ENCODE results near the gene CDC14A. TPM values are rescaled to one million over a fixed set of nuclear protein-coding genes. Genes with fewer than 3 reads are reported as not detected.
"Not testable (repeated sequence)": the region's sequence is repeated elsewhere in the genome, so short reads cannot be mapped to it uniquely, and the experiment has no call there.

The CDC14A gene
- total and polyA plus RNA-seq, 12 donors: 0.85 to 19.2 (median 4.1) TPM

DNA sequence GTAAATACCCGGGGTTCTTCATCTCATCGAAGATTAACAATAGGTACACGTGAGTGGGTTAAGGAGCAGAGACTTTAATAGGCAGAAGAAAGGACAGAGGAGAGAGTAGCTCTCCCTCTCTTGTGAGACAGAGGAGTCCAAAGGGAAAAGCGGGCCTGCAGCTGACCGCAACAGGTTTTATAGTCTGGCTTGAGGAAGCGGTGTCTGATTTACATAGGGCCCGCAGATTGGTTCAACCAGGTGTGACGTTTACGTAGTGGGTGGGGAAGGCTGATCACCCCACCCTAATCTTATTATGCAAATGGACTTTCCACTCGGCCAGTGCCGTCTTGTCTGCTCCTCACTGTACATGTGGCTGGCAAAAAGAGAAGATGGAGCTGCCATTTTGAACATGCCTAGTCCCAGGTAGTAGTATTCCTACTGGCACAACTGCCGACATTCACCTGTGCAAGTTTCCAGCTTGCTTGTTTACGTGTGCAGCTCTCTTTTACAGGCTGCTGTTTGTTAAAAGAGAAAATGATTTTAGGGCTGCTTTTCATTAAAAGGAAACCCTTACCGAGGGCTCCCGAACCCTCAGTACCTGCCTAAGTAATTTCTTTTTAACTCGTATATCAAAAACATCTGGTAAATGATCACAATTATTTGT is 10.6 kb downstream of the CDC14A start:
- Histone ChIP-seq H3K4me1 (replicated peaks in 1 of 2) (peaks cover 0 to 14% of the 10 kb centered on the region in 2 donors), H3K27me3 (no peaks in the 10 kb centered on the region), H3K4me3 (no peak overlapping the region), H3K36me3 (replicated peaks in 1 of 2) (no peaks in the 10 kb centered on the region), H3K9me3 (replicated peaks in 1 of 3) (no peaks in the 10 kb centered on the region), H3K27ac (no peak overlapping the region)
- WGBS, 4 donors: 93 to 96% (median 95%) methylated on average over 16 of the region's 16 CpGs
- no peak for DNase-seq
- intact Hi-C loops (cut with DNase I): no loop called here
- no peak for TF ChIP-seq POLR2A (IDR thresholded peaks at IDR 0.05)
- TF ChIP-seq, protein P1, sequence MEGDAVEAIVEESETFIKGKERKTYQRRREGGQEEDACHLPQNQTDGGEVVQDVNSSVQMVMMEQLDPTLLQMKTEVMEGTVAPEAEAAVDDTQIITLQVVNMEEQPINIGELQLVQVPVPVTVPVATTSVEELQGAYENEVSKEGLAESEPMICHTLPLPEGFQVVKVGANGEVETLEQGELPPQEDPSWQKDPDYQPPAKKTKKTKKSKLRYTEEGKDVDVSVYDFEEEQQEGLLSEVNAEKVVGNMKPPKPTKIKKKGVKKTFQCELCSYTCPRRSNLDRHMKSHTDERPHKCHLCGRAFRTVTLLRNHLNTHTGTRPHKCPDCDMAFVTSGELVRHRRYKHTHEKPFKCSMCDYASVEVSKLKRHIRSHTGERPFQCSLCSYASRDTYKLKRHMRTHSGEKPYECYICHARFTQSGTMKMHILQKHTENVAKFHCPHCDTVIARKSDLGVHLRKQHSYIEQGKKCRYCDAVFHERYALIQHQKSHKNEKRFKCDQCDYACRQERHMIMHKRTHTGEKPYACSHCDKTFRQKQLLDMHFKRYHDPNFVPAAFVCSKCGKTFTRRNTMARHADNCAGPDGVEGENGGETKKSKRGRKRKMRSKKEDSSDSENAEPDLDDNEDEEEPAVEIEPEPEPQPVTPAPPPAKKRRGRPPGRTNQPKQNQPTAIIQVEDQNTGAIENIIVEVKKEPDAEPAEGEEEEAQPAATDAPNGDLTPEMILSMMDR (IDR thresholded peaks at IDR 0.05): no peak

DNA sequence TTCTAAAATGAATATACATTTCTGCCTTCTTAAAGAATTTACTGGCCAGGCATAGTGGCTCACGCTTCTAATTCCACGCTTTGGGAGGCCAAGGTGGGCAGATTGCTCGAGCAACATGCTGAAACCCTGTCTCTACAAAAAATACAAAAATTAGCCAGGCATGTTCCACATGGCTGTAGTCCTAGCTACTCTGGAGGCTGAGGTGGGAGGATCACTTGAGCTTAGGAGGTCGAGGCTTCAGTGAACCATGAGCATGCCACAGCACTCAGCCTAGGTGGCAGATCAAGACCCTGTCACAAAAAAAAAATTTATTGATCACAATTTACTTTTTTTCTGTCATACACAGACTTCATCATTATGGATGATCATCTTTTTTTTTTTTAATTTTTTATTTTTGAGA is 11.5 kb downstream of the CDC14A start:
- no peak for DNase-seq
- intact Hi-C loops (cut with DNase I): no loop called here
- Histone ChIP-seq H3K27me3 (no peaks in the 10 kb centered on the region), H3K9me3 (replicated peaks in 1 of 3) (no peaks in the 10 kb centered on the region), H3K27ac (no peak overlapping the region), H3K4me3 (no peak overlapping the region), H3K4me1 (replicated peaks in 1 of 2) (peaks cover 0 to 11% of the 10 kb centered on the region in 2 donors), H3K36me3 (replicated peaks in 1 of 2) (no peaks in the 10 kb centered on the region)
- no peak for TF ChIP-seq POLR2A (IDR thresholded peaks at IDR 0.05)
- TF ChIP-seq, protein P1 (IDR thresholded peaks at IDR 0.05): no peak
- WGBS, 4 donors: 82 to 97% (median 90%) methylated on average over 4 of the region's 4 CpGs

DNA sequence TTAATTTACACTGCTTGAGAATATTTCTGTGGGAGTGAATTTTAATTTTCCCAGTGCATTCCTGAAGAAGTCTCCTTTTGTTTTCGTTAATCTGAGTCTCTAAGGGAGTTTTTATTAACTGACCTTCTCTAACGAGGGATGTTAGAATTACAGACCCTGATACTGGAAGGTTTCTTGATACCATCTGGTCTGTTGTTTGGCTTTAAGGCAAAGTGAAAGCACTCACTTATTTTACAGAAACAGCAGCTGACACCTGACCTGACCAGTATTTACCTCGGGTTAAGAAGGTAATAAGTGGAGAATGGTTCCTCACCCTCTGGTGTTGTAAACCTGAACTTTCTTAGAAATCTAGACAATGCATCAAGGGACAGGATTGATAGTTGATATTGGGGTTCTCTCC is 12.4 kb downstream of the CDC14A start:
- no peak overlapping the region for H3K4me3 ChIP-seq
- peaks cover 0 to 11% of the 10 kb centered on the region in 2 donors for H3K4me1 ChIP-seq (replicated peaks in 1 of 2)
- DNase-seq: no peak
- no peak overlapping the region for H3K27ac ChIP-seq
- intact Hi-C loops (cut with DNase I): no loop called here
- H3K36me3 ChIP-seq (replicated peaks in 1 of 2): no peaks in the 10 kb centered on the region
- no peaks in the 10 kb centered on the region for H3K9me3 ChIP-seq (replicated peaks in 1 of 3)
- WGBS, 4 donors: 53 to 70% (median 62%) methylated on average over 3 of the region's 3 CpGs
- no peaks in the 10 kb centered on the region for H3K27me3 ChIP-seq
- TF ChIP-seq, protein P1 (IDR thresholded peaks at IDR 0.05): no peak
- no peak for TF ChIP-seq POLR2A (IDR thresholded peaks at IDR 0.05)

DNA sequence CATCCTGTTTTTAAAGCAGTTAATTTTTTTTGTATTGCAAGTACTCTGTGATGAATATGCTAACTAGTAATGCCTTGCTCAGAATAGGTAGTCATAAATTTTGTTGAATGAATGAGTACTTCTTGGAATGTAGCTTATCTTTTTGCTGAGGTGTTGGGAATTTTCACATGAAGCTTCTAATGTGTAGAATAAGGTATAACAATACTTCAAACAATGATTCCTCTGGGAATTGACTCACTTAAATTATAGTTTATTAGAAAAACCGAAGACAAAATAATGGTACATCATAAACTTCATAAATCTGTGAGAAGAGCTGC is 13.9 kb downstream of the CDC14A start:
- Histone ChIP-seq H3K27me3 (no peaks in the 10 kb centered on the region), H3K36me3 (replicated peaks in 1 of 2) (no peaks in the 10 kb centered on the region), H3K27ac (no peak overlapping the region), H3K4me1 (replicated peaks in 1 of 2) (peaks cover 0 to 1% of the 10 kb centered on the region in 2 donors), H3K9me3 (replicated peaks in 1 of 3) (no peaks in the 10 kb centered on the region), H3K4me3 (no peak overlapping the region)
- TF ChIP-seq, protein P1 (IDR thresholded peaks at IDR 0.05): no peak
- TF ChIP-seq POLR2A (IDR thresholded peaks at IDR 0.05): no peak
- DNase-seq: no peak
- WGBS, 4 donors: 89 to 95% (median 92%) methylated on average over 1 of the region's 1 CpG
- intact Hi-C loops (cut with DNase I): no loop called here

DNA sequence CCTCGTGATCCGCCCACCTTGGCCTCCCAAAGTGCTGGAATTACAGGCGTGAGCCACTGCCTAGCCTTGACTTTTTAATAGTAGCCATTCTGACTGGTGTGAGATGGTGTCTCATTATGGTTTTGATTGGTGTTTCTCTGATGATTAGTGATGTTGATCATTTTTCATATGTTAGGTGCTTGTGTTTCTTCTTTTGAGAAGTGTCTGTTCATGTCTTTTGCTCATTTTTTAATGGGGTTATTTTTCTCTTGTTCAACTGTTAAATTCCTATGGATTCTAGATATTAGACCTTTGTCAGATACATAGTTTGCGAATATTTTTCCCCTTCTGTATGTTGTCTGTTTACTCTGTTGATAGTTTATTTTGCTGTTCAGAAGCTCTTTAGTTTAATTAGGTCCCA is 17.0 kb downstream of the CDC14A start:
- H3K27ac ChIP-seq; H3K4me3 ChIP-seq; H3K36me3 ChIP-seq (replicated peaks in 1 of 2); H3K4me1 ChIP-seq (replicated peaks in 1 of 2); DNase-seq; intact Hi-C loops (cut with DNase I); H3K9me3 ChIP-seq (replicated peaks in 1 of 3); H3K27me3 ChIP-seq: not testable (repeated sequence)
- WGBS, 4 donors: 93 to 99% (median 97%) methylated on average over 4 of the region's 4 CpGs

DNA sequence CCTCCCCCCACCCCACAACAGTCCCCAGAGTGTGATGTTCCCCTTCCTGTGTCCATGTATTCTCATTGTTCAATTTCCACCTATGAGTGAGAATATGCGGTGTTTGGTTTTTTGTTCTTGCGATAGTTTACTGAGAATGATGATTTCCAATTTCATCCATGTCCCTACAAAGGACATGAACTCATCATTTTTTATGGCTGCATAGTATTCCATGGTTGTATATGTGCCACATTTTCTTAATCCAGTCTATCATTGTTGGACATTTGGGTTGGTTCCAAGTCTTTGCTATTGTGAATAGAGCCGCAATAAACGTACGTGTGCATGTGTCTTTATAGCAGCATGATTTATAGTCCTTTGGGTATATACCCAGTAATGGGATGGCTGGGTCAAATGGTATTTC is 21.6 kb downstream of the CDC14A start:
- H3K27ac ChIP-seq; H3K4me1 ChIP-seq (replicated peaks in 1 of 2); H3K27me3 ChIP-seq; intact Hi-C loops (cut with DNase I); DNase-seq; H3K36me3 ChIP-seq (replicated peaks in 1 of 2); H3K4me3 ChIP-seq; H3K9me3 ChIP-seq (replicated peaks in 1 of 3): not testable (repeated sequence)
- 80 to 93% (median 88%) methylated on average over 3 to 5 of the region's 5 CpGs for WGBS, 4 donors

DNA sequence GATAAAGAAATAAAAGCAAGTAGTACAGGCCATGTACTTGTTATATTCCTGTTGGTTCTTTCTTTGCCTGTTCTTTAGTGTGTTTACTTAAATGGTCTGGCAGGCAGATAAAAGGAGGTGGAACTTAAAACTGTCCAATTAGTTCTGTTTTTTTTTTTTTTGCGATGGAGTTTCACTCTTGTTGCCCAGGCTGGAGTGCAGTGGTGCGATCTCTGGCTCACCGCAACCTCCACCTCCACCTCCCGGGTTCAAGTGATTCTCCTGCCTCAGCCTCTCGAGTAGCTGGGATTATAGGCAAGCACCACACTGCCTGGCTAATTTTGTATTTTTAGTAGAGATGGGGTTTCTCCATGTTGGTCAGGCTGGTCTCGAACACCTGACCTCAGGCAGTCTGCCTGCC is 24.6 kb downstream of the CDC14A start:
- WGBS, 4 donors: 88 to 92% (median 90%) methylated on average over 6 of the region's 6 CpGs
- H3K27ac ChIP-seq; intact Hi-C loops (cut with DNase I); H3K4me1 ChIP-seq (replicated peaks in 1 of 2); DNase-seq; H3K36me3 ChIP-seq (replicated peaks in 1 of 2); H3K4me3 ChIP-seq; H3K9me3 ChIP-seq (replicated peaks in 1 of 3); H3K27me3 ChIP-seq: not testable (repeated sequence)

Data from adrenal gland (tissue), 12 donors.